Measurements from ENCODE around the gene VPS13D. TPM values are rescaled to one million over a fixed set of nuclear protein-coding genes. Genes with fewer than 3 reads are reported as not detected.

VPS13D gene
- total RNA-seq, 4 donors from 2014 or later: 42.5 to 103 (median 59.8) TPM

- intact Hi-C loops (cut with DNase I): no loop called here
- Histone ChIP-seq H3K36me3 (peaks cover 0 to 25% (median 19%) of the 10 kb centered on the region in 3 donors), H3K4me3 (no peak overlapping the region), H3K27me3 (no peaks in the 10 kb centered on the region), H3K9me3 (no peaks in the 10 kb centered on the region), H3K4me1 (peaks cover 0 to 28% (median 5%) of the 10 kb centered on the region in 3 donors), H3K27ac (no peak overlapping the region)
- TF ChIP-seq, protein P1, sequence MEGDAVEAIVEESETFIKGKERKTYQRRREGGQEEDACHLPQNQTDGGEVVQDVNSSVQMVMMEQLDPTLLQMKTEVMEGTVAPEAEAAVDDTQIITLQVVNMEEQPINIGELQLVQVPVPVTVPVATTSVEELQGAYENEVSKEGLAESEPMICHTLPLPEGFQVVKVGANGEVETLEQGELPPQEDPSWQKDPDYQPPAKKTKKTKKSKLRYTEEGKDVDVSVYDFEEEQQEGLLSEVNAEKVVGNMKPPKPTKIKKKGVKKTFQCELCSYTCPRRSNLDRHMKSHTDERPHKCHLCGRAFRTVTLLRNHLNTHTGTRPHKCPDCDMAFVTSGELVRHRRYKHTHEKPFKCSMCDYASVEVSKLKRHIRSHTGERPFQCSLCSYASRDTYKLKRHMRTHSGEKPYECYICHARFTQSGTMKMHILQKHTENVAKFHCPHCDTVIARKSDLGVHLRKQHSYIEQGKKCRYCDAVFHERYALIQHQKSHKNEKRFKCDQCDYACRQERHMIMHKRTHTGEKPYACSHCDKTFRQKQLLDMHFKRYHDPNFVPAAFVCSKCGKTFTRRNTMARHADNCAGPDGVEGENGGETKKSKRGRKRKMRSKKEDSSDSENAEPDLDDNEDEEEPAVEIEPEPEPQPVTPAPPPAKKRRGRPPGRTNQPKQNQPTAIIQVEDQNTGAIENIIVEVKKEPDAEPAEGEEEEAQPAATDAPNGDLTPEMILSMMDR (IDR thresholded peaks at IDR 0.05): no peak
- TF ChIP-seq POLR2A (IDR thresholded peaks at IDR 0.05): no peak
- no peak for DNase-seq
- 91 to 95% methylated on average over 3 to 7 of the region's 7 CpGs for WGBS, 2 donors
Observed at GRCh38 chr1:12204754-12205658, 24.8 kb upstream of the VPS13D start.

DNA sequence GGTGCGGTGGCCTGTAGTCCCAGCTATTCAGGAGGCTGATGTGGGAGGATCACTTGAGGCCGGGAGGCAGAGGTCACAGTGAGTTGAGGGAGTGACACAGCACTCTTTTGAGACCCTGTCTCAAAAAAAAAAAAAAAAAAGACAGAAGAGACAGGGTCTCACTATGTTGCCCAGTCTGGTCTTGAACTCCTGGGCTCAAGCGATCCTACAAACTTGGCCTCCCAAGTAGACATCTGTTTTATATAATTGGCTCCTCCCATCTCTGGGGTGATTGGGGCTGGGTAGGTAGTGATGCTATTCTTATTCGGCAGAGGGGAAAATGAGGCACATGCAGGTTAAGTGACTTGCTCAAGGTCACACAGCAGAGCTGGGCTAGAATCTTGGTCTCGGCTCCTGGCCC lies 23.6 kb upstream of the VPS13D start:
- TF ChIP-seq, protein P1 (IDR thresholded peaks at IDR 0.05): no peak
- no peak overlapping the region for H3K27ac ChIP-seq
- 87 to 89% methylated on average over 5 of the region's 5 CpGs for WGBS, 2 donors
- peaks cover 0 to 28% (median 5%) of the 10 kb centered on the region in 3 donors for H3K4me1 ChIP-seq
- no peak for DNase-seq
- H3K36me3 ChIP-seq: peaks cover 0 to 25% (median 17%) of the 10 kb centered on the region in 3 donors
- intact Hi-C loops (cut with DNase I): no loop called here
- no peak overlapping the region for H3K4me3 ChIP-seq
- H3K27me3 ChIP-seq: no peaks in the 10 kb centered on the region
- H3K9me3 ChIP-seq: no peaks in the 10 kb centered on the region

DNA sequence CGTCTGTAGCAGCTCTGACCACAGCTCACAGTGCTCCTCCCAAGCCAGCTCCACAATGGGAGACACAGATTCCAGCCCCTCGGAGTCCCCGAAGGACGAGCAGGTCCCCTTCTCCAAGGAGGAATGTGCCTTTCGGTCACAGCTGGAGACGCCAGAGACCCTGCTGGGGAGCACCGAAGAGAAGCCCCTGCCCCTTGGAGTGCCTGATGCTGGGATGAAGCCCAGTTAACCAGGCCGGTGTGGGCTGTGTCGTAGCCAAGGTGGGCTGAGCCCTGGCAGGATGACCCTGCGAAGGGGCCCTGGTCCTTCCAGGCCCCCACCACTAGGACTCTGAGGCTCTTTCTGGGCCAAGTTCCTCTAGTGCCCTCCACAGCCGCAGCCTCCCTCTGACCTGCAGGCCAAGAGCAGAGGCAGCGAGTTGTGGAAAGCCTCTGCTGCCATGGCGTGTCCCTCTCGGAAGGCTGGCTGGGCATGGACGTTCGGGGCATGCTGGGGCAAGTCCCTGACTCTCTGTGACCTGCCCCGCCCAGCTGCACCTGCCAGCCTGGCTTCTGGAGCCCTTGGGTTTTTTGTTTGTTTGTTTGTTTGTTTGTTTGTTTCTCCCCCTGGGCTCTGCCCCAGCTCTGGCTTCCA lies 22.9 kb upstream of the VPS13D start:
- DNase-seq: no peak
- TF ChIP-seq, protein P1 (IDR thresholded peaks at IDR 0.05): no peak
- TF ChIP-seq POLR2A (IDR thresholded peaks at IDR 0.05): no peak
- H3K27me3 ChIP-seq: no peaks in the 10 kb centered on the region
- intact Hi-C loops (cut with DNase I): no loop called here
- no peaks in the 10 kb centered on the region for H3K9me3 ChIP-seq
- WGBS, 2 donors: 68 to 70% methylated on average over 8 to 12 of the region's 17 CpGs
- H3K4me1 ChIP-seq: peaks cover 0 to 28% (median 5%) of the 10 kb centered on the region in 3 donors
- peaks cover 0 to 23% (median 10%) of the 10 kb centered on the region in 3 donors for H3K36me3 ChIP-seq
- H3K27ac ChIP-seq: no peak overlapping the region
- H3K4me3 ChIP-seq: no peak overlapping the region

DNA sequence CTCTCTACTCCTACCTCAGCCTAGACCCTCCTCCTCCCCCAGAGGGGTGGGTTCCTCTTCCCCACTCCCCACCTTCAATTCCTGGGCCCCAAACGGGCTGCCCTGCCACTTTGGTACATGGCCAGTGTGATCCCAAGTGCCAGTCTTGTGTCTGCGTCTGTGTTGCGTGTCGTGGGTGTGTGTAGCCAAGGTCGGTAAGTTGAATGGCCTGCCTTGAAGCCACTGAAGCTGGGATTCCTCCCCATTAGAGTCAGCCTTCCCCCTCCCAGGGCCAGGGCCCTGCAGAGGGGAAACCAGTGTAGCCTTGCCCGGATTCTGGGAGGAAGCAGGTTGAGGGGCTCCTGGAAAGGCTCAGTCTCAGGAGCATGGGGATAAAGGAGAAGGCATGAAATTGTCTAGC lies 21.6 kb upstream of the VPS13D start:
- DNase-seq: no peak
- no peaks in the 10 kb centered on the region for H3K27me3 ChIP-seq
- H3K9me3 ChIP-seq: no peaks in the 10 kb centered on the region

More for the DNA sequence above, 21.6 kb upstream of the VPS13D start:
- intact Hi-C loops (cut with DNase I): loop anchor here (2.0 kb wide), 1 partner anchor 83 kb away; no protein-coding TSS in a partner anchor
- peaks cover 0 to 9% (median 4%) of the 10 kb centered on the region in 3 donors for H3K36me3 ChIP-seq
- H3K4me3 ChIP-seq: no peak overlapping the region
- 50 to 63% methylated on average over 3 to 4 of the region's 6 CpGs for WGBS, 2 donors
- no peak overlapping the region for H3K27ac ChIP-seq
- TF ChIP-seq POLR2A (IDR thresholded peaks at IDR 0.05): no peak
- TF ChIP-seq, protein P1 (IDR thresholded peaks at IDR 0.05): no peak
- peaks cover 0 to 26% (median 5%) of the 10 kb centered on the region in 3 donors for H3K4me1 ChIP-seq

Measured in esophagus squamous epithelium (tissue), 5 donors.